Thyroid gland (tissue), 4 donors: ENCODE results near the gene SERPINC1. TPM values are rescaled to one million over a fixed set of nuclear protein-coding genes. Genes with fewer than 3 reads are reported as not detected.
"Not testable (repeated sequence)": the region's sequence is repeated elsewhere in the genome, so short reads cannot be mapped to it uniquely, and the experiment has no call there.

ENCODE experiments used
- DNase-seq, 2 donors: peaks; one replicate each; pipeline ENCODE4 v3.0.0-alpha.2; 2019
- H3K27ac ChIP-seq, 3 donors: fragments of 200-600 bp; sonication (generic); 1 replicate in 2 of 3; 2 replicates in 1 of 3; pipeline ENCODE4 v1.5.1; 2016 to 2019; ENCODE audit warnings: mild to moderate bottlenecking in 1 of 3, moderate library complexity in 1 of 3
- H3K27me3 ChIP-seq: fragments of 200-600 bp; sonication (generic); one replicate; pipeline ENCODE4 v1.5.1; 2019
- H3K36me3 ChIP-seq, 2 donors: fragments of 200-600 bp; sonication (generic); one replicate each; pipeline ENCODE4 v1.5.1; 2016 to 2019
- H3K4me1 ChIP-seq, 2 donors: fragments of 200-600 bp; sonication (generic); one replicate each; pipeline ENCODE4 v1.5.1; 2017 to 2019
- H3K4me3 ChIP-seq, 3 donors: fragments of 200-600 bp; sonication (generic); replicated peaks in 1 of 3; 1 replicate in 2 of 3; 2 replicates in 1 of 3; pipeline ENCODE4 v1.5.1; 2016; ENCODE audit warnings: mild to moderate bottlenecking in 1 of 3
- H3K9me3 ChIP-seq: fragments of 200-600 bp; sonication (generic); one replicate; pipeline ENCODE4 v1.5.1; 2017
- POLR2A ChIP-seq, 2 donors: fragments of 450-650 bp; IDR thresholded peaks; one replicate each; pipeline ENCODE4 v1.6.1; 2017; ENCODE audit warnings: antibody characterized with exemption in 2 of 2, mild to moderate bottlenecking in 2 of 2, moderate library complexity in 1 of 2
- WGBS, 2 donors: methylation state at CpG; one replicate each; pipeline ENCODE4 v1.1.5; 2017; 5-methylcytosine and 5-hydroxymethylcytosine counted together
- intact Hi-C: fragments of 100-400 bp; cut with DNase I; formaldehyde crosslinking; loops from one replicate; pipeline ENCODE4 v1.15.1; 2023
- total RNA-seq, 4 donors: library from RNA; depleted of rRNA; stranded (reverse); fragments of >200 nt; gene quantifications; one replicate each; pipeline ENCODE4 v1.2.3, GENCODE V29; 2016
- TF ChIP-seq, protein P1 (sequence below), 6 experiments: fragments of 200-600 bp in 3 of 6; fragments of 450-650 bp in 3 of 6; sonication (generic) in 3 of 6; IDR thresholded peaks; one replicate each; pipeline ENCODE4 v1.5.1; 2016 to 2019; ENCODE audit warnings: antibody characterized with exemption in 6 of 6, mild to moderate bottlenecking in 2 of 6, inconsistent platforms in 1 of 6, moderate library complexity in 1 of 6

The SERPINC1 gene
- total RNA-seq, 4 donors from 2014 or later = not detected

DNA sequence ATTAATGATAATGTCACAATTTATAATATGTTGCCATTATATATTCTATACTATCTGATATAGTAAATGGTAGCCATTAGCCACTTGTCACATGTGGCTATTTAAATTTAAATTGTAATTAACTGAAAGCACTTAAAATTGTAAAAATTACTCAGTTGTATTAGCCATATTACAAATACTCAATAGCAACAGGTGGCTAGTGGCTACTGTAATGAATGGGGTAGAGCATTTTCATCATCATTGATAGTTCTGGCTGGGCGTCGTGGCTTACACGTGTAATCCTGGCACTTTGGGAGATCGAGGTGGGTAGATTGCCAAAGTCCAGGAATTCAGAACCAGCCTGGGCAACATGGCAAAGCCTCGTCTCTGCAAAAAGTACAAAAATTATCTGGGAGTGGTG is 32.4 kb downstream of the SERPINC1 start:
- intact Hi-C loops = no loop called here

DNA sequence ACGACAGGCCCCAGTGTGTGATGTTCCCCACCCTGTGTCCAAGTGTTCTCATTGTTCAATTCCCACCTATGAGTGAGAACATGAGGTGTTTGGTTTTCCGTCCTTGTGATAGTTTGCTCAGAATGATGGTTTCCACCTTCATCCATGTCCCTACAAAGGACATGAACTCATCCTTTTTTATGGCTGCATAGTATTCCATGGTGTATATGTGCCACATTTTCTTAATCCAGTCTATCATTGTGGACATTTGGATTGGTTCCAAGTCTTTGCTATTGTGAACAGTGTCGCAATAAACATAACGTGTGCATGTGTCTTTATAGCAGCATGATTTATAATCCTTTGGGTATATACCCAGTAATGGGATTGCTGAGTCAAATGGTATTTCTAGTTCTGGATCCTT is 36.0 kb downstream of the SERPINC1 start:
- H3K27ac ChIP-seq, H3K4me1 ChIP-seq, DNase-seq, intact Hi-C loops, H3K9me3 ChIP-seq, H3K27me3 ChIP-seq, H3K4me3 ChIP-seq: not testable (repeated sequence)
- peaks cover 13 to 16% of the 10 kb centered on the region in 2 donors for H3K36me3 ChIP-seq
- WGBS, 2 donors = 96 to 98% methylated on average over 4 of the region's 4 CpGs

More for the DNA sequence above, 32.4 kb downstream of the SERPINC1 start:
- no peak overlapping the region for H3K4me3 ChIP-seq
- peaks cover 11 to 16% of the 10 kb centered on the region in 2 donors for H3K36me3 ChIP-seq
- H3K4me1 ChIP-seq = no peaks in the 10 kb centered on the region
- no peak overlapping the region for H3K27ac ChIP-seq
- DNase-seq = no peak
- no peaks in the 10 kb centered on the region for H3K27me3 ChIP-seq
- 95 to 98% methylated on average over 5 of the region's 5 CpGs for WGBS, 2 donors
- no peak for TF ChIP-seq POLR2A (IDR thresholded peaks at IDR 0.05)
- TF ChIP-seq, protein P1, sequence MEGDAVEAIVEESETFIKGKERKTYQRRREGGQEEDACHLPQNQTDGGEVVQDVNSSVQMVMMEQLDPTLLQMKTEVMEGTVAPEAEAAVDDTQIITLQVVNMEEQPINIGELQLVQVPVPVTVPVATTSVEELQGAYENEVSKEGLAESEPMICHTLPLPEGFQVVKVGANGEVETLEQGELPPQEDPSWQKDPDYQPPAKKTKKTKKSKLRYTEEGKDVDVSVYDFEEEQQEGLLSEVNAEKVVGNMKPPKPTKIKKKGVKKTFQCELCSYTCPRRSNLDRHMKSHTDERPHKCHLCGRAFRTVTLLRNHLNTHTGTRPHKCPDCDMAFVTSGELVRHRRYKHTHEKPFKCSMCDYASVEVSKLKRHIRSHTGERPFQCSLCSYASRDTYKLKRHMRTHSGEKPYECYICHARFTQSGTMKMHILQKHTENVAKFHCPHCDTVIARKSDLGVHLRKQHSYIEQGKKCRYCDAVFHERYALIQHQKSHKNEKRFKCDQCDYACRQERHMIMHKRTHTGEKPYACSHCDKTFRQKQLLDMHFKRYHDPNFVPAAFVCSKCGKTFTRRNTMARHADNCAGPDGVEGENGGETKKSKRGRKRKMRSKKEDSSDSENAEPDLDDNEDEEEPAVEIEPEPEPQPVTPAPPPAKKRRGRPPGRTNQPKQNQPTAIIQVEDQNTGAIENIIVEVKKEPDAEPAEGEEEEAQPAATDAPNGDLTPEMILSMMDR (IDR thresholded peaks at IDR 0.05) = no peak
- no peaks in the 10 kb centered on the region for H3K9me3 ChIP-seq

DNA sequence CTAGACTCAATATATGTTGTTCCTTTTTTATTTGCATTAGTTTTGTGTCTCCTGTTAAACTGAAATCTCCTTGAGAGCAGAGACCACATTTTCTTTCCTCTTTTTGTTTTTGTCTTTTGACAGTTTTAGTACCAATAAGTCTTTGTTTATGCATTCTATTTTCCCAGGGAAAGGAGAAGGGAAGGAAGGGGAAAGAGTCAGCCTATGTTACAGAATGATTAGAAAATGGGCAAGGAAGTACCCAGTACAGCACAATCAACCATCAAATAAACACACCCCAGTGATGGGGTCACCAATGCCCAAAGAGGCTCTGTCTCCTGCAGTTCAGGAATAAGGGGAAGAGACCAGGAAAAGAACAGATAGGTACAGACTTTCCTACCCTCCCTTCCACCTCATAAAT is 38.9 kb downstream of the SERPINC1 start:
- intact Hi-C loops = no loop called here

DNA sequence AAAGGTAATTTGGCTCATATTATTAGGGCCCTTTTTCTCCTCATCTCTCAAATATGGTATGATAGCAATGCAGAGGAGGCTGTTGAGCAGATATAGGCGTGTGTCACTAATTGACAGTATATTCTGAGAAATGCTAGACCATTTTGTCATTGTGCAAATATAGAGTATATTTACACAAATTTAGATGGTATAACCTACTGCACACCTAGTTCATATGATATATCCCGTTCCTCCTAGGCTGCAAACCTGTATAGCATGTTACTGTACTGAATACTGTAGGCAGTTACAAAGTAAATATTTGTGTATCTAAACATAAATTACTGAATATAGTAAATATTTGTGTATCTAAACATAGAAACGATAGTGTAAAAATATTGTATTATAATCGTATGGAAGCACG is 40.4 kb downstream of the SERPINC1 start:
- 93 to 97% methylated on average over 5 of the region's 5 CpGs for WGBS, 2 donors
- intact Hi-C loops = no loop called here
- Histone ChIP-seq H3K9me3 (no peaks in the 10 kb centered on the region), H3K27ac (no peak overlapping the region), H3K27me3 (no peaks in the 10 kb centered on the region), H3K4me1 (no peaks in the 10 kb centered on the region), H3K4me3 (no peak overlapping the region), H3K36me3 (peaks cover 9 to 12% of the 10 kb centered on the region in 2 donors)
- TF ChIP-seq, protein P1 (IDR thresholded peaks at IDR 0.05) = no peak
- TF ChIP-seq POLR2A (IDR thresholded peaks at IDR 0.05) = no peak
- no peak for DNase-seq

More for the DNA sequence above, 38.9 kb downstream of the SERPINC1 start:
- H3K27ac ChIP-seq = no peak overlapping the region
- H3K4me1 ChIP-seq = no peaks in the 10 kb centered on the region
- no peaks in the 10 kb centered on the region for H3K9me3 ChIP-seq
- no peak overlapping the region for H3K4me3 ChIP-seq
- no peak for DNase-seq
- no peak for TF ChIP-seq POLR2A (IDR thresholded peaks at IDR 0.05)
- TF ChIP-seq, protein P1 (IDR thresholded peaks at IDR 0.05) = no peak
- no peaks in the 10 kb centered on the region for H3K27me3 ChIP-seq
- peaks cover 9 to 12% of the 10 kb centered on the region in 2 donors for H3K36me3 ChIP-seq

DNA sequence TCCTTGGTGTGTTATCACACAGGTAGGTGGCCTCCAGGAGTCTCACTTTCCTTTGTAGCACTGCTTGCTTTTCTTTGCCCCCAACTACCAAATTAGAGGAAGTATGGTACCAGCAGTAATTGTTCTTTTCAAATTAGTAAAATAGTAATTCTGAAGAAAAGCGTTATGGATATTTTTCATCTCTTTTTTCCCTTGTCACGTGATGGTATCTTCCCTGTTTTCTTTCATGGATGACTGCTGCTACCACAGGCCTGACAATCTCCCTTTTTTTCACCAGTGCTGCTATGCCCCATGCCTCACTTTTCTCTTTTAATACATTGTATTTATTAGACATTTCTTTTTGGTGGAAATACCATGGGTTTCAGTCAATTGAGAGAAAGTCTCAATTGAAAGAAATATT is 45.6 kb downstream of the SERPINC1 start:
- Histone ChIP-seq H3K36me3 (peaks cover 2 to 5% of the 10 kb centered on the region in 2 donors), H3K4me1 (peaks cover 9 to 14% of the 10 kb centered on the region in 2 donors), H3K27ac (no peak overlapping the region), H3K4me3 (no peak overlapping the region), H3K9me3 (no peaks in the 10 kb centered on the region), H3K27me3 (no peaks in the 10 kb centered on the region)
- TF ChIP-seq POLR2A (IDR thresholded peaks at IDR 0.05) = no peak
- TF ChIP-seq, protein P1 (IDR thresholded peaks at IDR 0.05) = no peak
- DNase-seq = no peak
- intact Hi-C loops = no loop called here
- WGBS, 2 donors = 77 to 86% methylated on average over 2 of the region's 2 CpGs

DNA sequence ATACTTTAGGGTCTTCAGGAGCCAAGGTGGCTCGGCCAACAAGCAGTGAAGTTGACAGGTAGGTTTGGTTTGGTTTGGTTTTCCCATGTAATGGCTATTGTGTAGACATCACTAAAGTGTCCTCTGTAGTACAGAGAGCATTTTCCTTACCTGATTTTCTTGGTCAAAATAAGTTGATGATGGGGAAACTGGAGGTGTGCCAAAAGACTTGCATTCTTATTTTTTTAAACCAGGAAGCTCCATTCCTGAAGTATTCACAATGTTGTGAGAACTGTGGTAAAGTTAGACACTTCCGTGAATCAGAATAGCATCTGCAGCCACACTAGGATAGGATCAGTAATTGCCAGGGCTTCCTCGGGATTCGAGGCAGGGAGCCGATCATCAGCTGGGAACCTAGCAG is 46.0 kb downstream of the SERPINC1 start:
- peaks cover 0 to 5% of the 10 kb centered on the region in 2 donors for H3K36me3 ChIP-seq

More for the DNA sequence above, 46.0 kb downstream of the SERPINC1 start:
- H3K4me3 ChIP-seq = no peak overlapping the region
- intact Hi-C loops = no loop called here
- H3K27ac ChIP-seq = no peak overlapping the region
- H3K27me3 ChIP-seq = no peaks in the 10 kb centered on the region
- no peaks in the 10 kb centered on the region for H3K9me3 ChIP-seq
- 67 to 72% methylated on average over 5 of the region's 5 CpGs for WGBS, 2 donors
- DNase-seq = no peak
- peaks cover 14 to 18% of the 10 kb centered on the region in 2 donors for H3K4me1 ChIP-seq
- TF ChIP-seq, protein P1 (IDR thresholded peaks at IDR 0.05) = no peak
- TF ChIP-seq POLR2A (IDR thresholded peaks at IDR 0.05) = no peak
